Measurements from ENCODE around the gene SORBS2. TPM values are rescaled to one million over a fixed set of nuclear protein-coding genes. Genes with fewer than 3 reads are reported as not detected.

Gene SORBS2
- total RNA-seq, 4 donors from 2014 or later, result 92.7 to 234 (median 122) TPM

DNA sequence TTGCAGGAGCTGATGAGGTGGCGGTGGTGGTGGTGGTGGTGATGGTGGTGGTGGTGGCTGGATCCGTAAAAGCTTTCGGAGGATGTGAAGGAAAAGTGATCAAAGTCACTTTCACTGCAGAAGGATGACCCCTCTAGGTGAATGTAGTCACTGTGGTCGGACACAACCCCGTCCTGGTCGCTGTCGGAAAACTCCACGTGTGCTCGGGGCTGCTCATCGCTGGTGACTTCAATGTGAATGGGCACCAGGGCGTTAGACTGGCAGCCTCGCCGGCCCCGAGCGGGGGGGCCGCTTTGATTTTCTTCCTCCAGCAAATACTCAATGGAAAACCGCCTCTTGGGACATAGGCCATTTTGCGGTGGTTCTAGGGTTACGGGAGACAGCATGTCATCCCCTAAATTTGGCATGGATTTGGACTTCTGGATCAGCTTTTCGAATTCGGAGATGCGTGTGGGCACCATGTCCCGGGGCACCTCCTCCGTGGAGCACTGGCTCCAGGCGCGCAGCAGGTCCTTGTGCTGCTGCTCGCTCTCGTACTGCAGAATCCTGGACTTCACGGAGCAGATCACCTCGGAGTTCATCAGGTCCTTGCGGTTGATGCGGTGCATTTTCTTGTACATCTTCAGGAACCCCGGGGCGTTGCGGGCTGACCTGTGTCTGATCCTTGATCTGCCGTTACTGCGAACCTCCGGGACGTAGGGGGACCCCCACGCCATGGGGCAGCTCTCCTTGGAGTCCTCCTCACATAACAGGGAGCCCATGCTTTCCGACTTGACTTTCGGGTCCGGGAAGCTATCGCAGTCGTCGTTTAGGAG, 188.3 kb downstream of the SORBS2 start:
- no peaks in the 10 kb centered on the region for H3K9me3 ChIP-seq
- H3K27ac ChIP-seq, result no peak overlapping the region
- in situ Hi-C loops (cut with MboI; ENCODE audit: low pct_ligation_motif_present in 1 of 4, low pct_unique_long_range_greater_than_20kb in 1 of 4, low sequenced_read_pairs in 3 of 4), result no loop called here
- 80 to 96% methylated on average over 1 to 46 of the region's 46 CpGs for WGBS, 2 donors (ENCODE audit: low coverage in 1 of 2)
- peaks cover 0 to 3% (median 0%) of the 10 kb centered on the region in 4 donors for H3K36me3 ChIP-seq
- no peak overlapping the region for H3K4me3 ChIP-seq
- TF ChIP-seq POLR2A (IDR thresholded peaks at IDR 0.05) (no peak), EP300 (IDR thresholded peaks at IDR 0.05; ENCODE audit: low read depth) (no peak), POLR2AphosphoS5 (IDR thresholded peaks at IDR 0.05) (no peak), CTCF (IDR thresholded peaks at IDR 0.05) (no peak)
- no peak for DNase-seq
- H3K27me3 ChIP-seq, result no peaks in the 10 kb centered on the region
- no peaks in the 10 kb centered on the region for H3K4me1 ChIP-seq
- intact Hi-C loops (cut with DNase I; ENCODE audit: low total_unique reads), result no loop called here

- H3K4me3 ChIP-seq, result no peak overlapping the region
- TF ChIP-seq POLR2AphosphoS5 (IDR thresholded peaks at IDR 0.05) (peak in 1 of 3 donors; percentile 17), EP300 (IDR thresholded peaks at IDR 0.05; ENCODE audit: low read depth) (no peak), CTCF (IDR thresholded peaks at IDR 0.05) (no peak), POLR2A (IDR thresholded peaks at IDR 0.05) (no peak)
- intact Hi-C loops (cut with DNase I; ENCODE audit: low total_unique reads), result no loop called here
- in situ Hi-C loops (cut with MboI; ENCODE audit: low pct_ligation_motif_present in 1 of 4, low pct_unique_long_range_greater_than_20kb in 1 of 4, low sequenced_read_pairs in 3 of 4), result no loop called here
- H3K9me3 ChIP-seq, result no peaks in the 10 kb centered on the region
- H3K27ac ChIP-seq, result peak overlapping the region in 3 of 4 donors; percentile 3 to 42 (median 32)
- no peak for DNase-seq
- 37 to 44% methylated on average over 4 of the region's 4 CpGs for WGBS, 2 donors (ENCODE audit: low coverage in 1 of 2)
- no peaks in the 10 kb centered on the region for H3K27me3 ChIP-seq
- peaks cover 0 to 3% (median 0%) of the 10 kb centered on the region in 4 donors for H3K36me3 ChIP-seq
- H3K4me1 ChIP-seq, result peaks cover 0 to 8% (median 0%) of the 10 kb centered on the region in 4 donors
Observed at GRCh38 chr4:185608185-185608584, 203.8 kb downstream of the SORBS2 start.

DNA sequence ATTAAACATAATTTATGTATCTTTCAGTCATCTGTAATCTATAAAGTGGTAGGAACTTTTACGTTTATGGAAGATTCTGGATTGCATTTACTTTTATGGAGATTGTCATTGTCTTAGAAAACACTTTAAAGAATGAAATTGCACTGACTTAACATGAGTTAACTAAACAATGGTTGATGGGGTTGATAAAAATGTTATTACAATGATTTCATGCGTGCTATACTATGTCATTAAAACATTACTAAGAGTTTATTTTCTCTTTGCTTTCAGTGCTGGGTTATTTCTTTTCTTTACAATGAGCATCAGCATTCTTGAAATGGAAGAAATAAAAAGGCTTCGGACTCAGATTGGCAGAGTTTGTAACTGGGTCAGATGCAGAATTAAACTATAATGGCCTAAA, 209.6 kb downstream of the SORBS2 start:
- DNase-seq, result no peak
- no peaks in the 10 kb centered on the region for H3K27me3 ChIP-seq
- intact Hi-C loops (cut with DNase I; ENCODE audit: low total_unique reads), result no loop called here
- H3K27ac ChIP-seq, result no peak overlapping the region
- H3K36me3 ChIP-seq, result no peaks in the 10 kb centered on the region
- H3K4me3 ChIP-seq, result no peak overlapping the region
- in situ Hi-C loops (cut with MboI; ENCODE audit: low pct_ligation_motif_present in 1 of 4, low pct_unique_long_range_greater_than_20kb in 1 of 4, low sequenced_read_pairs in 3 of 4), result no loop called here
- no peak for TF ChIP-seq POLR2AphosphoS5 (IDR thresholded peaks at IDR 0.05)
- TF ChIP-seq CTCF (IDR thresholded peaks at IDR 0.05), result no peak
- TF ChIP-seq EP300 (IDR thresholded peaks at IDR 0.05; ENCODE audit: low read depth), result no peak
- no peak for TF ChIP-seq POLR2A (IDR thresholded peaks at IDR 0.05)
- H3K4me1 ChIP-seq, result no peaks in the 10 kb centered on the region
- no peaks in the 10 kb centered on the region for H3K9me3 ChIP-seq
- 65 to 81% methylated on average over 3 of the region's 3 CpGs for WGBS, 2 donors (ENCODE audit: low coverage in 1 of 2)

- intact Hi-C loops (cut with DNase I; ENCODE audit: low total_unique reads), result no loop called here
- 80 to 88% methylated on average over 8 to 9 of the region's 9 CpGs for WGBS, 2 donors (ENCODE audit: low coverage in 1 of 2)
- Histone ChIP-seq H3K4me1 (no peaks in the 10 kb centered on the region), H3K9me3 (no peaks in the 10 kb centered on the region), H3K27ac (peak overlapping the region in 3 of 4 donors; percentile 65 to 75 (median 70)), H3K4me3 (no peak overlapping the region), H3K36me3 (no peaks in the 10 kb centered on the region), H3K27me3 (no peaks in the 10 kb centered on the region)
- no peak for TF ChIP-seq CTCF (IDR thresholded peaks at IDR 0.05)
- TF ChIP-seq POLR2AphosphoS5 (IDR thresholded peaks at IDR 0.05), result no peak
- TF ChIP-seq EP300 (IDR thresholded peaks at IDR 0.05; ENCODE audit: low read depth), result no peak
- in situ Hi-C loops (cut with MboI; ENCODE audit: low pct_ligation_motif_present in 1 of 4, low pct_unique_long_range_greater_than_20kb in 1 of 4, low sequenced_read_pairs in 3 of 4), result no loop called here
- DNase-seq, result no peak
Observed at GRCh38 chr4:185600801-185601434, 211.1 kb downstream of the SORBS2 start.

All from transverse colon (tissue), 4 donors.